Left lung (tissue), 10 donors: Measurements from ENCODE around the gene RAD23B. TPM values are rescaled to one million over a fixed set of nuclear protein-coding genes. Genes with fewer than 3 reads are reported as not detected.

Source experiments
- ATAC-seq: fragments of 200-7000 bp; cut with Tn5 transposase; one replicate; pipeline ENCODE4 v1.9.1; 2020; ENCODE audit warnings: moderate library complexity
- DNase-seq, 4 donors: peaks; one replicate each; pipeline ENCODE4 v3.0.0-alpha.2; 2013 to 2020
- H3K27ac ChIP-seq, 2 donors: fragments of 200-600 bp; sonication (generic) in 1 of 2; one replicate each; pipeline versions ENCODE4 v1.5.0 to v1.8.0; 2020 to 2021
- H3K27me3 ChIP-seq, 2 donors: fragments of 200-600 bp; sonication (generic) in 1 of 2; one replicate each; pipeline versions ENCODE4 v1.5.0 to v1.8.0; 2020 to 2021
- H3K36me3 ChIP-seq, 2 donors: fragments of 200-600 bp; sonication (generic) in 1 of 2; one replicate each; pipeline versions ENCODE4 v1.5.0 to v1.8.0; 2020 to 2021
- H3K4me1 ChIP-seq, 2 donors: fragments of 200-600 bp; one replicate each; pipeline ENCODE4 v1.8.0; 2021
- H3K4me3 ChIP-seq, 2 donors: fragments of 200-600 bp; sonication (generic) in 1 of 2; one replicate each; pipeline versions ENCODE4 v1.5.0 to v1.8.0; 2020 to 2021; ENCODE audit warnings: mild to moderate bottlenecking in 1 of 2
- H3K9me3 ChIP-seq, 2 donors: fragments of 200-600 bp; sonication (generic) in 1 of 2; one replicate each; pipeline versions ENCODE4 v1.5.0 to v1.8.0; 2020 to 2021
- intact Hi-C, 2 donors: fragments of 100-400 bp; cut with DNase I; formaldehyde crosslinking; loops; one replicate each; pipeline versions ENCODE4 v1.11.2 to v1.14.2; 2022
- polyA plus RNA-seq, 6 donors: library from polyadenylated mRNA; unstranded; fragments of 120-200 nt; gene quantifications; one replicate each; pipeline ENCODE4 v1.2.1, GENCODE V29; 2013; ENCODE audit not compliant: insufficient read length in 6 of 6
- total RNA-seq, 2 donors: library from RNA; stranded (reverse); fragmentation: NEBNext Ultra II Directional; extraction: Animal tissue kit (Norgen Biotek cat#: 25700); gene quantifications; one replicate each; pipeline ENCODE4 v1.2.1, GENCODE V29; 2021
- TF ChIP-seq, protein P1 (sequence below), 2 donors: fragments of 200-600 bp; sonication (generic) in 1 of 2; IDR thresholded peaks; one replicate each; pipeline versions ENCODE4 v1.5.0 to v1.8.0; 2021; ENCODE audit warnings: antibody characterized with exemption in 2 of 2
- donor health status: DM: no; HTN: yes; CAD: no.
- donor health status: DM: no; HTN: no; CAD: no.

The RAD23B gene
- total and polyA plus RNA-seq, 8 donors: 105 to 142 (median 114) TPM

DNA sequence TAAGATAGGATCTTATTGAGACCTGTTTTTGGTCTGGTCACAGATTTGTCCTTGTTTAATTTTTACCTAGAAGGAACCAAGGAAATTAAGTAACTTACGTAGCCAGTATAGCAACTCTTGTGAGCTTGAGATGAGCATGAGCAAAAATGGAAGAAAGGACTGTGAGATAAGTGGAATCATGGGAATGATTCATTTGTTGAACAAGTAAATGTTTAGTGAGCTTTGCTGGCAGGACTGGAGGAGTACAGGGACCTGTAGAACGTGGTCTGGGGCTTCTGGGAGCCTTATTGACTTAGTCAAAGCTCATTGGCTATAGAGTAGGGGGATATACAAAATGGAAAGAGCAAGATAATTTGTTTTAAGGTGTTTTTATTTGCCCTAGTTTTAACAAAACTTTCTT lies 3.0 kb downstream of the RAD23B start:
- TF ChIP-seq, protein P1, sequence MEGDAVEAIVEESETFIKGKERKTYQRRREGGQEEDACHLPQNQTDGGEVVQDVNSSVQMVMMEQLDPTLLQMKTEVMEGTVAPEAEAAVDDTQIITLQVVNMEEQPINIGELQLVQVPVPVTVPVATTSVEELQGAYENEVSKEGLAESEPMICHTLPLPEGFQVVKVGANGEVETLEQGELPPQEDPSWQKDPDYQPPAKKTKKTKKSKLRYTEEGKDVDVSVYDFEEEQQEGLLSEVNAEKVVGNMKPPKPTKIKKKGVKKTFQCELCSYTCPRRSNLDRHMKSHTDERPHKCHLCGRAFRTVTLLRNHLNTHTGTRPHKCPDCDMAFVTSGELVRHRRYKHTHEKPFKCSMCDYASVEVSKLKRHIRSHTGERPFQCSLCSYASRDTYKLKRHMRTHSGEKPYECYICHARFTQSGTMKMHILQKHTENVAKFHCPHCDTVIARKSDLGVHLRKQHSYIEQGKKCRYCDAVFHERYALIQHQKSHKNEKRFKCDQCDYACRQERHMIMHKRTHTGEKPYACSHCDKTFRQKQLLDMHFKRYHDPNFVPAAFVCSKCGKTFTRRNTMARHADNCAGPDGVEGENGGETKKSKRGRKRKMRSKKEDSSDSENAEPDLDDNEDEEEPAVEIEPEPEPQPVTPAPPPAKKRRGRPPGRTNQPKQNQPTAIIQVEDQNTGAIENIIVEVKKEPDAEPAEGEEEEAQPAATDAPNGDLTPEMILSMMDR (IDR thresholded peaks at IDR 0.05): no peak
- Histone ChIP-seq H3K27me3 (no peaks in the 10 kb centered on the region), H3K4me3 (peak overlapping the region in 1 of 2 donors; percentile 95), H3K36me3 (no peaks in the 10 kb centered on the region), H3K4me1 (peaks cover 8 to 79% of the 10 kb centered on the region in 2 donors), H3K9me3 (no peaks in the 10 kb centered on the region), H3K27ac (peak overlapping the region; percentile 11 to 41)
- ATAC-seq (no peak), DNase-seq (peak in 1 of 4 donors; percentile 24)
- intact Hi-C loops: no loop called here

DNA sequence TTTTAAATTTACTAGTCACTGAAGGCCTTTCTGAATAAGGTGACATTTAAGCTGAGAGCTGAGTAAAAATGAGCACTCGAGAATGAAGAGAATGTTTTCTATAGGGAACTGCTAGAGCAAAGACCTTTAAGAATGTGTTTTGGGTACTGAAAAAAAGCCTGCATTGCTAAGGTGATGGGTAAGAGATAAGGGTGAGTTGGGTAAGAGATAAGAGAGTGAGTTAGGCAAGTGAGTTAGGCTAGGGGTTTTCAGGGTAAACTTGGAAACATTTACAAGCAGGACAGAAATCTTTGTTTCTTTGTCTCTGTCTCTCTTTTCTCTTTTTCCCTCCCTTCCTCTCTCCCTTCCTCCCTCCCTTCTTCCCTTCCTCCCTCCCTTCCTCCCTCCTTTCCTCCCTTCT lies 5.6 kb downstream of the RAD23B start:
- DNase-seq (no peak), ATAC-seq (no peak)
- TF ChIP-seq, protein P1 (IDR thresholded peaks at IDR 0.05): no peak
- no peaks in the 10 kb centered on the region for H3K9me3 ChIP-seq
- H3K36me3 ChIP-seq: no peaks in the 10 kb centered on the region
- no peaks in the 10 kb centered on the region for H3K27me3 ChIP-seq
- intact Hi-C loops: no loop called here
- no peak overlapping the region for H3K4me3 ChIP-seq
- H3K4me1 ChIP-seq: peaks cover 8 to 92% of the 10 kb centered on the region in 2 donors
- H3K27ac ChIP-seq: no peak overlapping the region

DNA sequence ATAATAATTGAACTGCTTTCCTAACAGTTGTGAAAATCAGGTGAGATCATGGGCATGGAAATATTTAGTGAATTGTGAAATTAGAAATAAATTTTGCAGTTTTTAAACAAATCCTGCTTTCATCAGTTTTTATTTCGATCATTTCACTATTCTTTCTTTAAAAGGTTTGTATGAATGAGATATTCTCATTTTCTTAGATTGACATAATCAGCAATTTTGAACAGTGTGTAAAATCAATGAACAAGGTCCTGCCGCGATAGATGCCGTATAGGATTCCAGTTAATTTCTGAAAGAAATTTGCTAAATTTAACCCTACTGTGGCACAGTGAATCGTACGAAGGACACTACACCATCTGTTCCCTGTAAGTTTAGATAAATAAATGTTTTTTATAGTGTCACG lies 7.5 kb downstream of the RAD23B start:
- TF ChIP-seq, protein P1 (IDR thresholded peaks at IDR 0.05): no peak
- DNase-seq (no peak), ATAC-seq (no peak)
- Histone ChIP-seq H3K4me1 (peaks cover 8 to 99% of the 10 kb centered on the region in 2 donors), H3K9me3 (no peaks in the 10 kb centered on the region), H3K27me3 (no peaks in the 10 kb centered on the region), H3K4me3 (no peak overlapping the region), H3K36me3 (no peaks in the 10 kb centered on the region), H3K27ac (no peak overlapping the region)
- intact Hi-C loops: no loop called here

- TF ChIP-seq, protein P1 (IDR thresholded peaks at IDR 0.05): no peak
- no peaks in the 10 kb centered on the region for H3K9me3 ChIP-seq
- H3K27ac ChIP-seq: no peak overlapping the region
- H3K4me1 ChIP-seq: peaks cover 0 to 80% of the 10 kb centered on the region in 2 donors
- H3K4me3 ChIP-seq: no peak overlapping the region
- DNase-seq (no peak), ATAC-seq (peak; percentile 46)
- H3K36me3 ChIP-seq: no peaks in the 10 kb centered on the region
- no peaks in the 10 kb centered on the region for H3K27me3 ChIP-seq
- intact Hi-C loops: no loop called here
These were observed 9.9 kb downstream of the RAD23B start for GRCh38 chr9:107292821-107293542.

DNA sequence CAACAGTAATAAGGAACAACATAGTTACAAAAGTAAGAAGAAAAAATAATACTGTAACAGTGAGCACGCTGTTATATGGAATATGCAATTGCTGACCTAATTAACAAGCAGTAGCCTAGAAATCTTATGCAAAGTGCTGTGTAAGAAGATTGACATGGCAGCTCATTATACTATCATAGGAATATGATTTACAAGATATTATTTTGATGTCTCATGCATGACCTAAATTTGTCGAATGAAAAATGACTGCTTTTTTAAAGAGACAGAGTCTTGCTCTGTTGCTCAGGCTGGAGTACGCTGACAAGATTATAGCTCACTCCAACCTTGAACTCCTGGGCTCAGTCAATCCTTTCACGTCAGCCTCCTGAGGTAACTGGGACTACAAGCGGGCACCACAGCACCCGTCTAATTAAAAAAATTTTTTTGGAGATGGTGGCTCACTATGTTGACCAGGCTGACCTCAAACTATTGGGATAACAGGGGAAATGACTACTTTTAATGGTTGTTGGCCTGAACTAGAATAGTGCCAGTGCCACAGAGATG lies 10.5 kb downstream of the RAD23B start:
- no peaks in the 10 kb centered on the region for H3K27me3 ChIP-seq
- H3K4me1 ChIP-seq: peaks cover 0 to 75% of the 10 kb centered on the region in 2 donors
- H3K4me3 ChIP-seq: no peak overlapping the region
- TF ChIP-seq, protein P1 (IDR thresholded peaks at IDR 0.05): no peak
- DNase-seq (no peak), ATAC-seq (no peak)
- intact Hi-C loops: no loop called here
- H3K9me3 ChIP-seq: no peaks in the 10 kb centered on the region
- no peaks in the 10 kb centered on the region for H3K36me3 ChIP-seq
- H3K27ac ChIP-seq: no peak overlapping the region
